COLO668 (cell line): ENCODE data around the gene UNC79.

ENCODE experiments used
- DNase-seq: peaks from one replicate; lab custom pipeline; 2025; ENCODE audit not compliant: unreplicated experiment; lab: John Stamatoyannopoulos, UW

Gene UNC79

DNA sequence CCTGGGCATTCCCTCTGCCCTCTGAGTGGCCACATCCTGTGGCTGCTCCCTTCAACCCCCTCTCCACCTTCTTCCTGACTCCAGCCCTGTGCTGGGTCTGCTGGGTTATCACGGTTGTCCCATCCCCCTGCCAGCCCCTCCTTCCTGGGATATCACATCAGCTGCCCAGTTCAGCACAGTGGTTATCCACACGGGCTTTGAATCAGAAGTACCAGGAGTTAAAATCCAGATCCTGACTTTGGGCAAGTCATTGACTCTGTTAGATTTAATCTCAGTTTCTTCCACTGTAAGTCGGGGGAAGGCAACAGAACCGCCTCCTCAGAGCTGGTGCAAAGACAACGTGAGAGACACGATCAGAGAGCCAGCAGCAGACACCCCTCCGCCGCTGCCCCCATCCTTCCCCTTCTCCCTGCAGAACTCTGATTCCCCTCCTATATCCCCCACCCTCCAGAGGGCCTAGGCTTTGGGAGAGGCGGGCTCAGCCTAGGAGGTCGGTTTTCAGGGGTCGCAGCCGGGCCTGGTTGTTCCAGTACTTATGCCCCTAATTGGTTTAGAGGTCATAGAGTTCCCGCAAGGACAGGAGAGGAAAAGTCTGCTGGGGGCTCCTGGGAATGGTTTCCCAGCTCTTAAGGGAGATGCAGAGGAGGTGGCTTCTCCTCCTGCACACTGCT is 315.0 kb downstream of the UNC79 start:
- DNase-seq: no peak

DNA sequence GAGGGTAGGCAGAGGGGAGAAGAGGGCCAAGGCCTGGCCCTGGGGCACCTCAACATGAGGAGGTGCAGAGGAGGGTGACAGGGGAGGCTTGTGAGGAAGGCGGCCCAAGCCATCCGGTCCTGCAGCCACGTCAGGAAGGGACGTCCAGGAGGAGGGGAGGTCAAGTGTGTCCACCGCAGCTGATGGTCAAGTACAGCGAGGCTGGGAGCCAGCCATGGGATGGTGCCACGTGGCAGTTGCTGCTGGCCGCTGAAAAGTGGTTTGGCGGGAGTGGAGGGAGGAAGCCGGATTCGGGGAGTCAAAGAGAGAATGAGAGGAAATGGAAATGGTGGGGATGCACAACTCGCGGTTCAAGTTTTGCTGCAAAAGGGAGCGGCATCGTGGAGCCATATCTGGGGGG is 316.4 kb downstream of the UNC79 start:
- DNase-seq: no peak

DNA sequence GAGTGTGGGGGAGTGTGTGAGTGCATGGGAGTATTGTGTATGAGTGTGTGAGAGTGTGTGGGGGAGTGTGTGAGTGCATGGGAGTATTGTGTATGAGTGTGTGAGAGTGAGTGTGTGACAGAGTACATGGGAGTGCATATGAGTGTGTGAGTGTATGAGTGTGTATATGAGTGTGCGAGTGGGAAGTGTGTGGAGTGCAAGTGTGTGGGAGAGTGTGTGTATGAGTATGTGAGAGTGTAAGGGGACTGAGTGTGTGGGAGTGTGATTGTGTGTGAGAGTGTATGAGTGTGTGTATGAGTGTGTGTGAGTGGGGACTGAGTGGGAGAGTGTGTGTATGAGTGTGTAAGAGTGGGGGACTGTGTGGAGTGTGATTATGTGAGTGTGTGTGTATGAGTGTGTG is 316.8 kb downstream of the UNC79 start:
- DNase-seq: no peak

DNA sequence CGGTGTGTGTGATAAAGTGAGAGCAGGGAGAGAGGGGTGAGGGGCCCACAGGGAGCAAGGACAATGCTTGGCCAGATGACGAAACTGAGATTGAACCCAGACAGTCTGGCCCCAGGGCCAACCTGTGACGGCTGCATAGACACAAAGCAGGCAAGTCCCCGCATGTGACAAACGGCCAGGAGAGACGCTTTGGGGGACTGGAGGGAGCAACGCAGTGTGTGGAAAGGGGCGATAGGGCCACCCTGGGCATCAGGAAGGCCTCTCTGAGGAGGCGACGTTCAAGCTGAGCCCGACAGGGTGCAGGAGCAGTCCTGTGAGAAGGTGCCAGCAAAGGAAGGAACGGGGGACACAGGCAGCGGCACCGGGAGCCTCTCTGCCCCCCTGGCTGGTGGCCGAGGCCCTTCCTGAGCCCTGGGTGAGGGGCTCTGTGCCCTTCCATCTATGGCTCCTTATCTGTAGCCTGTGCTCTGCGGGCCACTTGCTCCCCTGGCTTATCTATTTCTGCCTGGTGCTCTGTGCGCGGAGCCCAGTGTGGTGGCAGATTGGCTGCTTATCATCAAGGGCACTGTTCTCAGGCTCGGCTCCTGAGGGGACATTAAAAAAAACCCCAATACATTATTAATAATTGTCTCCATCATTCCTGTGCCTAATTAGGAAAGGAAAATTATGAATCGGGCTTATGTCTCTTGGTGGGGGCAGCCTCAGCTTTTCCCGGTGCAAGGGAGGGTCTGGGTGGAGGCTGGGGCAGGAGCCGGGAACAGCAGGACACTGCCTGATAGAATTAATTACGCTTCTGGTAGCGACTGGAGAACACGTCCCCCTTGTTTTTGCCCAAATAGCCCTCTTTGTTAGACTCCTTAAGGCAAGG is 317.7 kb downstream of the UNC79 start:
- no peak for DNase-seq

DNA sequence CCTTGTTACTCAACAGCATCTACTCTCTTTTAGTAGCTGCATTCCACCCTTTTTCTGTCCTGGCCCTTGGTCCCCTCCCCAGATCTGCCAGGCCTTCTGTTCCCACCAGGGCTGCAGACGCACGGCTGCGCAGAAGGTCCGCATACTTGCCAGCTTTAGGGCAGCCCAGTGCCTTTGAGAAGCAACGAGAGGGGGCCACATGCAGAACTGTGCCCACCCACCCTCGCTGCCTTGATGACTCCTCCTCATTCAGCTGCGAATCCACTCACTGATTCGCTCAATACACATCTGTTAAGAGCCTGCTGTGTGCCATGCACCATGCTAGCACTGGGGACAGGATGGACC is 318.3 kb downstream of the UNC79 start:
- DNase-seq: no peak

DNA sequence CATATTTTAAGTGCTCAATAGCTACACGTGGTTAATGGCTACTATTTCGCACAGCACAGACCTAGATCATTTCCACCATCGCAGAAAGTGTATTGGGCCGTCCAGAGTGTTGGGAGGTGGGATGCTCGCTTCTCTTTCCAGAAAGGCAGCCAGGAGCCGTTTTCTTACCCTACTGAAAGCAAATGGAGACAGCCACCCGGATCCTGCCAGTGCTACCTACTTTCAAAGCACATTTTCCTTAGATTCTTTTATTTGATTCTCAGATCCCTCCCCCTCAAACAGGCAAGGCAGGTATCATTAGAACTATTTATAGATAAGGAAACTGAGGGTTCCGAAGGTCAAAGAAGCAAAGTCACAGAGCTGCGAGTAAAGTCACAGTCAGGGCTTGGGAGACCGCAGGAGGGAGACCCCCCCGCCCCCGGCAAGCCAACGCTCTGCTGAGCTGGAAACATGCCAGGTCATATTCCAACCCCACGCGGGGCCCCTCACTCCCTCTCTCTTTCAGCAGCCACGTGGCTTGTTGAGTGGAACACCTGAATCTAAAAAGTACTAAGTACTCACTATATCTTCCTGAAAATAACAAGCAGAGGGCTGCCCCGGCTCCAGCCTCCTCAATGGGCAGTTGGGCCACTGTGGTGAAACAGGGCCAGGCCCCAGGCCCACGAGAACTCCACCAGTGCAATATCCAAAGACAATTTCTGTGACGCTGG is 321.4 kb downstream of the UNC79 start:
- DNase-seq: no peak

DNA sequence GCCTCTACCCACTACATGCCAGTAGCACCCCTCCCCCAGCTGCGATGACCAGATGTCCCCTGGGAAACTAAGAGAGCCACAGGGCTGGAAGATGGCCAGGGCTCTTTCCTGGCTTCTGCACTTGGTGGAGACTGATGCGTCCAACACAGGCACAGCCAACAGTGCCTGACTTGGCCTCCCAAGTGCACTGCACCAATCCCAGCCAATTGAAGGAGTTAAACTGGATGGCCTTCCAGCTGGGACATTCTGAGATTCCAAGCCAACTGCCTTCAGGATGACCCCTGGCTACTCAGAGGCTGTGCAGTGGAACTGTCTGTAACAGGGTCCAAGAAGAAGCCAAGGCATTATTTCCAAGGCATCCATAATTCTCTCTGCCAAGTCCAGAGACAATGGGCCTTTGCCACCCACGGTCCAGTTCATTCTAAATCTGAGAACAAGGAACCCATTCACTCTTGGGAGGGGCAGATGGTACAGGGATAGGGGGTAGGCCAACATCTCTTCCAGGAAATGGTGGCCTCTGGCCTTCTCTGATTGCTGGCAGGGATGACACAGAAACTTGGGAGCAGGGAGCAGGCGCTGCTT is 322.3 kb downstream of the UNC79 start:
- no peak for DNase-seq

DNA sequence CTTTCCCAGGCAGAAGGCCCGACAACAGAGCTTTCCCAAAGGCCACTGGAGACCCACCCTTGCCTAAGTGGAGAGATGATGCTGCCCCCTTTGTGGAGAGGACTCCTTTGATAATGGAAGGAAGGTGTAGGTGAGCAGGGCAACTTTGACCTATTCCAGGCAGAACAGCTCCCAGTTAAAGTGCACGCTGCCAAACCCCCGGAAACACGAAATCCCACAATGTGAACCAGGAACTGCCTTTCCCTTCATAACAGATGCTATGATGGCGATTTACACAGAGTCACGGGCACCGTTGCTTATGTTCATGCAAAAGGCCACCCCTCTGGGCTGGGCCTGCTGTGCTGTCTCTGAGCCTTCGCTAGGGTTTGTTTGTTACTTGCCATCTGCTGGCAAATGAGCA is 322.9 kb downstream of the UNC79 start:
- no peak for DNase-seq

DNA sequence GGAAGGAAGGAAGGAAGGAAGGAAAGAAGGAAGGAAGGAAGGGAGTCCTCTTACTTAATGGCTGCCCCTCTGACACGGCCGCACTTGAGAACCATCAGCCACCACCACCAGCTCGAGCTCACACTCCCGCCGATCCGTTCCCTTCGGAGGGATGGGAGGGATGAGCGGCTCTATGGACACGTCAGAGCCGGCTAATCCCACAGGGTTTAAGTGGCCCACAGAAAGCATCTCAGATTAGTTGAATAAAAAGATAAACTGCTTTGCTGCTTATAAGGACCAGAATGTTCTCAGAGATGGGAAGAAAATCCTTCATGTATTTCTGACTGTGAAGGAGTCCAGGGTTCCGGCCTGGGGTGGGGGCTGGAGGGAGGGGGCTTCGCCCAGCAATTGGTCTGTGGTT is 326.5 kb downstream of the UNC79 start:
- DNase-seq: no peak
